Kidney glomerular epithelial cell (primary cell): Measurements from ENCODE around the gene PBX3.

Experiments used
- DNase-seq: peaks from one replicate; lab custom pipeline; 2025; lab: John Stamatoyannopoulos, UW

Gene PBX3

DNA sequence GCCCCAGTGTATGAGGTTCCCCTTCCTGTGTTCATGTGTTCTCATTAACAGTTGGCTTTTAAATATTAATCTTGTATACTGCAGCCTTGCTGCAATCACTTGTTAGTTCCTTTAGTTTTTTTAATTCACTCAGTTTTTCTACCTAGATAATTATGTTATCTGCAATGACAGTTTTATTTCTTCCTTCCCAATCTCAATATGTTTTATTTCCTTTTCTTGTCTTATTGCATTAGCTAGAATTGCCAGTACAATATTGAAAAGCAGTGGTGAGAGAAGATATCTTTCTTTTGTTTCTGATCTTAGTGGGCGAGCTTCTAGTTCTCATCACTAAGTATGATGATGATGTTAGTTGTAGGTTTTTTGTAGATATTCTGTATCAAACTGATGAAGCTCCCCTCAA lies 232.2 kb downstream of the PBX3 start:
- DNase-seq = no peak

GRCh38 chr9:125982798-125983406 lies 235.7 kb downstream of the PBX3 start:
- no peak for DNase-seq

DNA sequence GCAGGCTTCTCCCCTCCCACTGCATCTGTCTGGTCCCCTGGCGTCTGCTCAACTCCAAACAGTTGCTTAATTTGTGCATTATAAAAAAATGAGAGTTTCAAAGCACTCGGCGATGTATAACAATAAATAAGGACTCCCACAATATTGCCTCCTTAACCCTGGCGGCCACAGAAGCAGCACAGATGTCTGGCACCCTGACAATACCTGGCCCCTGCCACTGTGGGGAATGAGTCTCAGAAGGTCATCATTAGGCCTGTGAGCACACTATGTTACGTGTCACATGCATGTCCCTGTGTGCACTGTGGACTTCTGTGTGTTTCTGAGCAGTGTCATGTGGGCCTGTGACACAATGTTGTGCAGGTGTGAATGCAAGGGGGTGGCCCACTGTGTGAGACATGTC lies 236.5 kb downstream of the PBX3 start:
- DNase-seq = no peak

DNA sequence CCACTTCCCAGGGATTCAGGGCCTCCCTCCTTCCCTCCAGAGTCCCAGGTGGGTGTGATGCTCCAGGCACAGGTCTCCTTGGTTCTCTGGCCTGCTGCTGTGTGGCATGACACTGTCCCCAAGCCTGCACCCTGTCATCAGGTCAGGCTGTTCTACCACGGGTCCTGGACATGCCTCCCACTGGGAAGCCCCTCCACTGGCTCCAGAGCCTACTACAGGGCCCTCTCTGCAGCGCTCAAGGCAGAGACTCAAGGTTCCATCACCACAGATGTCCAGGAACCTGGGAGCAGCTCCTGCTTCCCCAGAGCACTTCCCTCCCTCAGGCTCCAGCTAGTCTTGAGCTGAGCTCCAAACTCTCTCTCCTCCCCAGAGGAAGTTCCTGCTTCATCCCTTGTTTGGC lies 237.3 kb downstream of the PBX3 start:
- DNase-seq = no peak

- DNase-seq = no peak
Observed at GRCh38 chr9:125985142-125985997, 238.2 kb downstream of the PBX3 start.

GRCh38 chr9:125985998-125986655 lies 239.0 kb downstream of the PBX3 start:
- DNase-seq = no peak

DNA sequence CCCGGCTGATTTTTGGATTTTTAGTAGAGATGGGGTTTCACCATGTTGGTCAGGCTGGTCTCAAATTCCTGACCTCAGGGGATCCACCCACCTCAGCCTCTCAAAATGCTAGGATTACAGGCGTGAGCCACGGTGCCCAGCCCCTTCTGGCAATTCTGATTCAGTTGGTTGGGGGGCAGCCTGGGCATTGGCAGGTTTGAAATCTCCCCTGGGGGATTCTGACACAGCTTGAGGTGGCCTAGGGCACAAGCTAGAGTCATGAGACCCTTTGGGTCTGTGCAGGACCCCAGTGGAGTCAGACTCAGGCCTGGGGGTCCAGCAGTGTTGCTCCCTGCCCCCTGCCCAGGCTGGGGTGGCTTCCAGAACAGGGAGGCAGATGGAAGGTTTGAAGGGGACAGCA lies 239.8 kb downstream of the PBX3 start:
- no peak for DNase-seq

GRCh38 chr9:125987420-125987819 lies 240.2 kb downstream of the PBX3 start:
- DNase-seq = no peak

GRCh38 chr9:125988479-125989050 lies 241.4 kb downstream of the PBX3 start:
- no peak for DNase-seq

DNA sequence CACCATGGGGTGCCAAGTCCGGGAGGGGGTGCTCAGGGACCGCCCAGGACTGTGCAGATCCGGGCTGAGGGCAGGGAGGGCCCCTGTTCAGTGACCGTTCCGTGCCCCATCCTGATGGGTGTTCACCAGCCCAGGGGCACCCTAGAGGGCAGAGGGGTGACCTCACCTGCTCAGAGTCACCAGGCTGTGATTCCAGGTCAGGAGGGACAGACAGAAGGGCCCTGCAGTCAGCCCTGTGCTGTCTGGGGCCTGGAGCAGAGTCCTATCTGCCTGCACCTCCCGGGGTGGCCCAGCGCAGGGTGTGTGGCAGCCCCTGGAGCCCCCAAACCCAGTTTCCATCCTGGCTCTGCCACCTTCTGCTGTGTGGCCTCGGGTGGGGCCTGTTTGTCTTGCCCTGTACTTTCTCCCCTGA lies 241.9 kb downstream of the PBX3 start:
- no peak for DNase-seq

GRCh38 chr9:125989524-125990180 lies 242.5 kb downstream of the PBX3 start:
- DNase-seq = no peak

DNA sequence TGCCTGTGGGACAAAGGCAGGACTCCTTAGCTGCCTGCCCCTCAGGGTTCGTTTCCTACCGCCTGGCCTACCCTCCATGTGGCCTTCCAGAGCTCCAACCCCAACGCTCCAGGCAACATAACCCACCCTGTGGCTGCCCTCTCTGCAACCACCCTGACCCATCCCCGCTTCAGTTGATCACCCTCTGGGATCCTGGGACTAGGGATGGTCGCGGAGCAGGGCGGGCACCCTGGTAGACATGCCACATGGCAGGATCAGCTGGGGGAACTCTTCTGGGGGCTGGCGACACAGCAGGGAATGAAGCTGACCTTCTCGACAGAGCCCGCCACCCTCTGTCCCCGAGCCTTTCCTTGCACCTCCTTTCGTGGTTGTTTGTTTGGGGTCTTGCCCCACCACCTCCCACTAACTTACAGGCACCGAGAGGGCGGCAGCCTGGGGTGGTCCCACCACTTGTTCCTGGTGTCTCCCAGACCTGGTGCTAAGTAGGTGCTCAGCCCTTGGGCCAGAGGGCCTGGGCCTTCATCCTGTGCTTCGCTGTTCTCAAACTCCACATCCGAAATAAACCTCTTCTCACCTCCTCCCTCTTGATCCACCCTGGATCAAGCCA lies 243.1 kb downstream of the PBX3 start:
- DNase-seq = no peak

DNA sequence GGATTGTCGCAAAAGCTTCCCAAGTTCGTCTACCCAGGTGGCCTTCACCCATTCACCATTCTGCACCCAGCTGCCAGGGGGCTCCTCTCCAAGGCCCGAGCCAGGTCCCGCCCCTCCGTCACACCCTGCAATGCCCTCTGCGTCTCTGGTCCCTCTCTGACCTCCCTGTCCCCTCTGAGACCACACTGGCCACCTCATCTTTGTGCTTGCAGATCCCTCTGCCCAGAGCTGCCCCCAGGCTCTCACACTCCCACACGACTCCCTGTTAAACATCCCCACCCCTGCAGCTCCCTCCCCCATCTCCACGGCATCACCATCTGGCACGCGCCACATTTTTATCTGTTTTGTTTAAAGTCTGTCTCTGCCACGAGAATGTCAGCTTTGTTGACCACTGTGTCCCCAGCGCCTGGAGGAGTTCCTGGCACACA lies 243.6 kb downstream of the PBX3 start:
- DNase-seq = no peak

DNA sequence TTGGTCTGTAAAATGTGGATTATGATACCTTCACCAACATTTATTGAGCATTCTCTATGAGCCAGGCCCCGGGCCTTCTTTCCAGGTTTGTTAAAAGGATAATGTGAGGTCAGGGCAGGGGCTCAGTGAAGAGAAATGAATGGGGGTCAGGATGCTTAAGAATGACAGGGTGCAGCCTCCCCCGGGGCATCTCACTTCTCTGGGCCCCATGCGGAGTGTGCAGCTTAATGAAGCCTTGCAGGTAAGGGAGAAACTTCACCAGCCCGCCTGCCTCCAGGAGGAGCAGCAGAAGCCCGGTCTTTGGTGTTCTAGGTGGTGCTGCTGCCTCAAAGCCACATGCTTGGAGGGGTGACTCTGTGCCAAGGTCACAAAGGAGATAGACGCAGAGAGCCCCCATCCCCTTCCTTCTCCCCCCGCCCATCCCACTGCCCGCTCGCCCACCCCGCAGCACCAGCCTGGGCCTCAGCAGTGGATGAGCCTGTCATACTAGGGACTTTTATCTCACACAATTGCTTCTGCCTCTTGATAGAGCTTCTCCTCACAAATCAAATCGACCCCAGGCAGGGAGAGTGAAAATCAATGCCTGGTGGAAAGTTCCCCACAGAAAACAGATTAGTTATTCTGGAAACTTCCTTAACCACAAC lies 244.8 kb downstream of the PBX3 start:
- DNase-seq = no peak

GRCh38 chr9:125992557-125992956 lies 245.4 kb downstream of the PBX3 start:
- DNase-seq = no peak

- no peak for DNase-seq
Observed at GRCh38 chr9:125993466-125993865, 246.3 kb downstream of the PBX3 start.

- DNase-seq = no peak
Observed at GRCh38 chr9:125994066-125994943, 247.1 kb downstream of the PBX3 start.

- DNase-seq = no peak
Observed at GRCh38 chr9:125995006-125995405, 247.8 kb downstream of the PBX3 start.

DNA sequence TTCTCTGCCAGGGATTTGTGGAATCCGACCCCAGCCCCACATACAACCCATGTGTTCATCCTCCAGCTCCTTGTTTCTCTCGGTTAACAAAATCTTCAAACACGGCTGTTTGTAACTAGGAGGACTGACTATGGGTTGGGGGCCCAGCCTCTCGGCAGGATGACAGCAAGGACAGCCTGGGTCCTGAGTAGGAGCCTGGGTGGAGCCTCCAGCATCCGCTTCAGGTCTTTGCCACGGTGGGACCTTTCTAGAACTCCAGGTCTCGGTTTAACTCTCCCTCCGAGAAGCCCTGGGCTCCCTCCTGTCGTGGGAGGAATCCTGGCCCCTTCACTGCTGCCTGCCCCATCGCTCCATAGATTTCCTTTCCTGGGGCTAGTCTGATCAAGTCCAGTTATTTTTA lies 248.5 kb downstream of the PBX3 start:
- no peak for DNase-seq

DNA sequence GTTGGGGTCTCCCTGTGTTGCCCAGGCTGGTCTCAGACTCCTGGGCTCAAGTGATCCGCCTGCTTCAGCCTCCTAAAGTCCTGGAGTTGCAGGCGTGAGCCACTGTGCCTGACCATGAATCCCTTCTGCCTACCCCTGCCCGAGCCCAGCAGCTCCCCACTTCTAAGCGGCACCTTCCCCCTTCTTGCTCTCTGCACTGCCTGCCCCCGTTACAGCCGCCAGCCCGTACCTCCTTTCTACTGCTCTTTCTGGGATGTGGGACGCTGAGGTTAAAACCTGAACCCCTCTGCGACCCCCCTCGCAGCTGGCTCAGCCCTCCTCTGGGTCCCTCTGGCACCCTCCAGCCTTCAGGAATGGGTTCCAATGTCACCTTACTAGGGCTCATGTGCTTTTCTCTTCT lies 249.6 kb downstream of the PBX3 start:
- DNase-seq = no peak
